ENCODE data around the gene EFHC1. TPM values are rescaled to one million over a fixed set of nuclear protein-coding genes. Genes with fewer than 3 reads are reported as not detected.

The EFHC1 gene
- total RNA-seq, 1 experiment from 2014 or later: 12.4 TPM

DNA sequence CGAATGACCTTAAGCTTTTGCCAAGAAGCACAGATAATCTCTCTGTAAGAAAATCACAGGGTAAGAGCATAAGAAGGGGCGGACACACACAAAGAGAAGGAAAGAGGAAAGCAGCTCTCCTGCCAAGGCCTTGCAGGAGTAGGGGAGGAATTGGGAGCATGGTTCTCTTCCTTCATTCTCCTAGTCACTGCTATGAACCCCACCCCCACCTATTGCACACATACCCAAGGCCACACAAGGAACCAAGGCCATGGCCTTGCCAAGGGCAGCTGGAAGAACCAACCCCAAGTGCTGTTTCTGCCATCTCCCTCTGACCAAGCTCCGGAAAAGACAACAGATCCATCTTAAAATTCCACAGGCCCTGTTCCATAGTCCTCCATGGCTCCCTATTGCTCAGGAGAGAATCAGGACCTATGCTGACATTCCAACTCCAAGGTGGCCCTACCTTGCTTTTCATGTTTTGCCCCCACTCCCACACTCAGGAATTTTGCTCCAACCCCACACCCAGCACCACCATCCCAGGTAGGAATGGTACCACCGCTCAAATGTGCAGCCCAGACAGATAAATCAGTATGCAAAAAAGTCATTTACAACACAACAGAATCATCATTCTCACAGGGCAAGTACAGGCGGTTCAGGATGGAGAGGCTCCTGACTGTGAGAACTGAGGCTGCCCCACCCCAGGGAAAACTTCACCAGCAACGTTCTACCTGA, 125.4 kb downstream of the EFHC1 start:
- H3K27ac ChIP-seq (ENCODE audit: low read depth, low read length): no peak overlapping the region
- ATAC-seq (no peak), DNase-seq (ENCODE audit: low read depth, low spot score) (no peak)
- no peak overlapping the region for H3K4me3 ChIP-seq (replicated peaks in 1 of 2; ENCODE audit: low read depth in 1 of 2, low read length in 2 of 2)
- peaks cover 7 to 28% of the 10 kb centered on the region in 2 experiments for H3K4me1 ChIP-seq (ENCODE audit: control insufficient read depth in 1 of 2, insufficient read depth in 2 of 2, low read length in 2 of 2)
- no TSS peak for BruUV-seq (replicated peaks)
- no peak for TF ChIP-seq CBX3 (IDR thresholded peaks at IDR 0.05; ENCODE audit: low read depth)
- TF ChIP-seq, protein P1, sequence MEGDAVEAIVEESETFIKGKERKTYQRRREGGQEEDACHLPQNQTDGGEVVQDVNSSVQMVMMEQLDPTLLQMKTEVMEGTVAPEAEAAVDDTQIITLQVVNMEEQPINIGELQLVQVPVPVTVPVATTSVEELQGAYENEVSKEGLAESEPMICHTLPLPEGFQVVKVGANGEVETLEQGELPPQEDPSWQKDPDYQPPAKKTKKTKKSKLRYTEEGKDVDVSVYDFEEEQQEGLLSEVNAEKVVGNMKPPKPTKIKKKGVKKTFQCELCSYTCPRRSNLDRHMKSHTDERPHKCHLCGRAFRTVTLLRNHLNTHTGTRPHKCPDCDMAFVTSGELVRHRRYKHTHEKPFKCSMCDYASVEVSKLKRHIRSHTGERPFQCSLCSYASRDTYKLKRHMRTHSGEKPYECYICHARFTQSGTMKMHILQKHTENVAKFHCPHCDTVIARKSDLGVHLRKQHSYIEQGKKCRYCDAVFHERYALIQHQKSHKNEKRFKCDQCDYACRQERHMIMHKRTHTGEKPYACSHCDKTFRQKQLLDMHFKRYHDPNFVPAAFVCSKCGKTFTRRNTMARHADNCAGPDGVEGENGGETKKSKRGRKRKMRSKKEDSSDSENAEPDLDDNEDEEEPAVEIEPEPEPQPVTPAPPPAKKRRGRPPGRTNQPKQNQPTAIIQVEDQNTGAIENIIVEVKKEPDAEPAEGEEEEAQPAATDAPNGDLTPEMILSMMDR (IDR thresholded peaks at IDR 0.05 in 2 of 3, conservative IDR thresholded peaks at IDR 0.05 in 1 of 3; ENCODE audit: borderline replicate concordance in 1 of 3, insufficient read depth in 1 of 3, low read depth in 2 of 3, low read length in 2 of 3): no peak
- no peak for TF ChIP-seq YY1 (IDR thresholded peaks at IDR 0.05; ENCODE audit: extremely low read depth, insufficient replicate concordance, low read depth, low read length)
- no peak for TF ChIP-seq TCF7L2 (IDR thresholded peaks at IDR 0.05; ENCODE audit: borderline replicate concordance, extremely low read depth, insufficient read depth, insufficient read length)
- TF ChIP-seq, protein P2, sequence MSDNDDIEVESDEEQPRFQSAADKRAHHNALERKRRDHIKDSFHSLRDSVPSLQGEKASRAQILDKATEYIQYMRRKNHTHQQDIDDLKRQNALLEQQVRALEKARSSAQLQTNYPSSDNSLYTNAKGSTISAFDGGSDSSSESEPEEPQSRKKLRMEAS (IDR thresholded peaks at IDR 0.05): no peak
- TF ChIP-seq SRF (IDR thresholded peaks at IDR 0.05; ENCODE audit: low read depth): no peak
- TF ChIP-seq, protein P3, sequence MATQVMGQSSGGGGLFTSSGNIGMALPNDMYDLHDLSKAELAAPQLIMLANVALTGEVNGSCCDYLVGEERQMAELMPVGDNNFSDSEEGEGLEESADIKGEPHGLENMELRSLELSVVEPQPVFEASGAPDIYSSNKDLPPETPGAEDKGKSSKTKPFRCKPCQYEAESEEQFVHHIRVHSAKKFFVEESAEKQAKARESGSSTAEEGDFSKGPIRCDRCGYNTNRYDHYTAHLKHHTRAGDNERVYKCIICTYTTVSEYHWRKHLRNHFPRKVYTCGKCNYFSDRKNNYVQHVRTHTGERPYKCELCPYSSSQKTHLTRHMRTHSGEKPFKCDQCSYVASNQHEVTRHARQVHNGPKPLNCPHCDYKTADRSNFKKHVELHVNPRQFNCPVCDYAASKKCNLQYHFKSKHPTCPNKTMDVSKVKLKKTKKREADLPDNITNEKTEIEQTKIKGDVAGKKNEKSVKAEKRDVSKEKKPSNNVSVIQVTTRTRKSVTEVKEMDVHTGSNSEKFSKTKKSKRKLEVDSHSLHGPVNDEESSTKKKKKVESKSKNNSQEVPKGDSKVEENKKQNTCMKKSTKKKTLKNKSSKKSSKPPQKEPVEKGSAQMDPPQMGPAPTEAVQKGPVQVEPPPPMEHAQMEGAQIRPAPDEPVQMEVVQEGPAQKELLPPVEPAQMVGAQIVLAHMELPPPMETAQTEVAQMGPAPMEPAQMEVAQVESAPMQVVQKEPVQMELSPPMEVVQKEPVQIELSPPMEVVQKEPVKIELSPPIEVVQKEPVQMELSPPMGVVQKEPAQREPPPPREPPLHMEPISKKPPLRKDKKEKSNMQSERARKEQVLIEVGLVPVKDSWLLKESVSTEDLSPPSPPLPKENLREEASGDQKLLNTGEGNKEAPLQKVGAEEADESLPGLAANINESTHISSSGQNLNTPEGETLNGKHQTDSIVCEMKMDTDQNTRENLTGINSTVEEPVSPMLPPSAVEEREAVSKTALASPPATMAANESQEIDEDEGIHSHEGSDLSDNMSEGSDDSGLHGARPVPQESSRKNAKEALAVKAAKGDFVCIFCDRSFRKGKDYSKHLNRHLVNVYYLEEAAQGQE (IDR thresholded peaks at IDR 0.05; ENCODE audit: low read depth): no peak
- TF ChIP-seq EZH2 (IDR thresholded peaks at IDR 0.05): no peak
- TF ChIP-seq EZH2phosphoT487 (IDR thresholded peaks at IDR 0.05; ENCODE audit: borderline replicate concordance): no peak
- no peak for TF ChIP-seq ZNF274 (IDR thresholded peaks at IDR 0.05; ENCODE audit: low read depth, low read length)
- TF ChIP-seq, protein P4, sequence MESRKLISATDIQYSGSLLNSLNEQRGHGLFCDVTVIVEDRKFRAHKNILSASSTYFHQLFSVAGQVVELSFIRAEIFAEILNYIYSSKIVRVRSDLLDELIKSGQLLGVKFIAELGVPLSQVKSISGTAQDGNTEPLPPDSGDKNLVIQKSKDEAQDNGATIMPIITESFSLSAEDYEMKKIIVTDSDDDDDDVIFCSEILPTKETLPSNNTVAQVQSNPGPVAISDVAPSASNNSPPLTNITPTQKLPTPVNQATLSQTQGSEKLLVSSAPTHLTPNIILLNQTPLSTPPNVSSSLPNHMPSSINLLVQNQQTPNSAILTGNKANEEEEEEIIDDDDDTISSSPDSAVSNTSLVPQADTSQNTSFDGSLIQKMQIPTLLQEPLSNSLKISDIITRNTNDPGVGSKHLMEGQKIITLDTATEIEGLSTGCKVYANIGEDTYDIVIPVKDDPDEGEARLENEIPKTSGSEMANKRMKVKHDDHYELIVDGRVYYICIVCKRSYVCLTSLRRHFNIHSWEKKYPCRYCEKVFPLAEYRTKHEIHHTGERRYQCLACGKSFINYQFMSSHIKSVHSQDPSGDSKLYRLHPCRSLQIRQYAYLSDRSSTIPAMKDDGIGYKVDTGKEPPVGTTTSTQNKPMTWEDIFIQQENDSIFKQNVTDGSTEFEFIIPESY (IDR thresholded peaks at IDR 0.05; ENCODE audit: extremely low read depth, insufficient replicate concordance, low read length): no peak
- no peak for TF ChIP-seq ELF1 (IDR thresholded peaks at IDR 0.05; ENCODE audit: borderline replicate concordance, low read depth)
- TF ChIP-seq CEBPB (IDR thresholded peaks at IDR 0.05; ENCODE audit: low read depth): no peak
- TF ChIP-seq SP1 (IDR thresholded peaks at IDR 0.05; ENCODE audit: low read depth): no peak
- no peaks in the 10 kb centered on the region for H3K36me3 ChIP-seq (ENCODE audit: control insufficient read depth in 1 of 2, insufficient read depth in 2 of 2, low read length in 2 of 2)
- ChIA-PET RAD21 (ENCODE audit: low non-redundant PET in 1 of 2, low total read pairs in 2 of 2, uncharacterized antibody in 2 of 2, unreplicated experiment in 2 of 2) (no interaction called here), CTCF (no interaction called here), POLR2A (no interaction called here)
- peaks cover 51% of the 10 kb centered on the region for H3K79me2 ChIP-seq (ENCODE audit: insufficient read depth, low read length)
- H3K4me2 ChIP-seq (ENCODE audit: low read length): no peak overlapping the region
- no peaks in the 10 kb centered on the region for H3K9me2 ChIP-seq (ENCODE audit: insufficient read depth)
- no peaks in the 10 kb centered on the region for H3K9me3 ChIP-seq (ENCODE audit: control insufficient read depth in 1 of 2, insufficient read depth in 1 of 2, low read depth in 1 of 2, low read length in 2 of 2)
- intact Hi-C loops (cut with micrococcal nuclease): no loop called here
- no peak overlapping the region for H3K9ac ChIP-seq (ENCODE audit: low read length)
- H3K27me3 ChIP-seq (ENCODE audit: insufficient read depth, low read length): no peaks in the 10 kb centered on the region
- H2AFZ ChIP-seq (ENCODE audit: low read depth, low read length, poor library complexity, severe bottlenecking): no peak overlapping the region
- no peaks in the 10 kb centered on the region for H4K20me1 ChIP-seq (ENCODE audit: insufficient read depth)

Data from HCT116 (cell line).